Activated gamma-delta T cell (primary cell): ENCODE measurements around the gene EPS8L1.
"Not testable (repeated sequence)": the region's sequence is repeated elsewhere in the genome, so short reads cannot be mapped to it uniquely, and the experiment has no call there.

Experiments used
- DNase-seq: peaks from one replicate; lab custom pipeline; 2025; lab: John Stamatoyannopoulos, UW

Gene EPS8L1

DNA sequence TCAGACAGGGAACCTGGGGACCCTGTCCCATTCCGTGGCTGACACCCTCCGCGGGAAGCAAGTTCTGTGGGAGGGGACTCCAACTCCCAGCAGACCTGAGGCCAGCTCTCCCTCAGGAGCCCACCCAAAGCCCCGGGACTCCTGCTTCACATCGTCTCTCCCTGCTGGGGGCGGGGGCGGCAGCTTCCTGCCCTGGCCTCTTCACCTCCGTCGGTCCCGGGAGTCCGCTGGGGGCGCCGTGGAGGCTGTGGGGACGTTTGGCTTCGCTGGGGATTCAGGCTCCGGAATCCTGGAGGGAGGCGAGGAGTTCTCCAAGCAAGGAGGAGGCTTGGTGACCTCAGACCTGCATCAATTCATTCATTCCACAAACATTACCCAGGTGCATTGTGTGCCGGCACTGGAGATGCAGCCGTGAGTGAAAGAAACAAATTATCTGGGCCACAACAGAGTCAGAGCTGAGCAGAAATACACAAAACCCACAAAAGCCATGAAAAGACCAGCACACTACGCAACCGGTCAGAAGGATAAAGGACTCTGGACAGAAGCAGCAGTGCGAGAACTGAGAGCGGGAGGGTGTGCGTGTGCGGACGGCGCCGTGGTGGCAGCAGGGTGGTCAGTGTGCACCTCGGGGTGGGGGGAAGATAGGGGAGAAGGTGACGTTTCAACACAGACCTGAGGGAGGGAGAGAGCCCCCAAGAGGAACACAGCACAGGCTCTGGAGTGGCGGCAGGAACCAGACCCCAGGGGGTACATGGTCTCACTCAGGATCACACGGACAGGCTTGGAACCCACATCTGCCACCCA lies 19.0 kb downstream of the EPS8L1 start:
- no peak for DNase-seq

DNA sequence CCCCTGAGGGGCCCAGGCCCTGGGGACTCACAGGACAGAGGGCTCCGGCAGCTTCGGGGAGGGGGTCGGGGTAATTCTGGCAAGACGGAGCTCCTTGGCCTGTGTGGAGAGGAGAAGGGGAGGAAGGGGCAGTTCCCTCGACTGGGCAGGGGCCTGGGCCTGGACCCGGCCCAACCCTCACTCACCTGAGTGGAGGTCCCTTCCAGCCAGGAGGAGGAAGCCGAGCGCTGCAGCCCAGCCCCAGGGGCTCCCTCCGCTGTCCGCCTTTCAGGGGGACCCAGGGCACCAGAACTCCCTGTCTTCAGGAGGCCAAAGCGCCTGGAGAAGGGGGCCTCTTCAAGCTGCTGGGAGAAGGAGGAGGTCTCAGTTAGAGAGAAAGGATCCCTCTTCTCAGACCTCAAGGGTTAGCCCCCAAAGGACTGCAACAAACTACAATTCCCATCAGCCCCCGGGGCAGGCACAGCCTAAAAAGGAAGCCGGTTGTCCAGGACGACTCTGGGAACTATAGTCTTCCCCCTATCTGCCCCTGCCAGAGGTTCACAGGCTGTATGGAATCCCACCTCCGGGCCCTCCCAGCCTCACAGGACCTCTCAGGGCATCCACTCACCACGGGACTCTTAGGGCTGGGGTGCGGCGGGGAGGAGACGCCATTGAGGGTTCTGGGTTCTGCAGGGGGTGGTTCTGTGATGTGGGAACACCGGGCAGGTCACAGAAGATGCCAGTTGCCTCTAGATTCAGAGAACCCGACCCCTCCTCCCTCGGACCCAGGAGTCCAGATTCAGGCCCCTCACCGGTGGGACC lies 19.8 kb downstream of the EPS8L1 start:
- DNase-seq = no peak

DNA sequence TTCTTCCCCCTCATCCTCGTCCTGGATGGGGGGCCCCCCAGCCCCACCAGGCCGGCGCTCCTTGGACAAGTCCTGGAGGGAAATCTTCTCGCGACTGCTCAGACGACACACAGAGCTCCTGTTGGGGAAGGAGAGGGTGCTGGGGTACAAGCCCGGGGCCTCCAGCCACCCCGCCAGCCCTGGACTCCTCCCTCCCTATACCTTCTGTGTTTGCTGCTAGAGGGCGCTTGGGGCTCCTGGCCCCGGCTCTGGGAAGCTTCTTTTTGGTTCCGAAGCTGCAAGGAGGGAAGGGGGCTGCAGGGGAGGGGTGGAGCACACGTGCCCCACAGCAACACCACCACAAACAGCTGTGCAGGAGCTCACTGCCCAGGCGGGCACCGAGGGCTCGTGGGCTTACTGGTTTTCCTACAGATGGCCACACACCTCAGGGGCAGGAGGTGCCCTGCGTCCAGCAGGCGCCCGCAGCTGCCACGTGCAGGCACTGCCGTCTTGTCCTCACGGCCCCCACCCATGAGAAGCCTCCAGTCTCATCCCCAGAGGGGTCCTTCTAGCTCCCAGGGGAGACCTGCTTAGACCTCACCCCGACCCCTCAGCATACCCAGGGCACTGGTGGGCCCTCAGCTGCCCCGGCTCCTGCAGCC lies 20.5 kb downstream of the EPS8L1 start:
- no peak for DNase-seq

DNA sequence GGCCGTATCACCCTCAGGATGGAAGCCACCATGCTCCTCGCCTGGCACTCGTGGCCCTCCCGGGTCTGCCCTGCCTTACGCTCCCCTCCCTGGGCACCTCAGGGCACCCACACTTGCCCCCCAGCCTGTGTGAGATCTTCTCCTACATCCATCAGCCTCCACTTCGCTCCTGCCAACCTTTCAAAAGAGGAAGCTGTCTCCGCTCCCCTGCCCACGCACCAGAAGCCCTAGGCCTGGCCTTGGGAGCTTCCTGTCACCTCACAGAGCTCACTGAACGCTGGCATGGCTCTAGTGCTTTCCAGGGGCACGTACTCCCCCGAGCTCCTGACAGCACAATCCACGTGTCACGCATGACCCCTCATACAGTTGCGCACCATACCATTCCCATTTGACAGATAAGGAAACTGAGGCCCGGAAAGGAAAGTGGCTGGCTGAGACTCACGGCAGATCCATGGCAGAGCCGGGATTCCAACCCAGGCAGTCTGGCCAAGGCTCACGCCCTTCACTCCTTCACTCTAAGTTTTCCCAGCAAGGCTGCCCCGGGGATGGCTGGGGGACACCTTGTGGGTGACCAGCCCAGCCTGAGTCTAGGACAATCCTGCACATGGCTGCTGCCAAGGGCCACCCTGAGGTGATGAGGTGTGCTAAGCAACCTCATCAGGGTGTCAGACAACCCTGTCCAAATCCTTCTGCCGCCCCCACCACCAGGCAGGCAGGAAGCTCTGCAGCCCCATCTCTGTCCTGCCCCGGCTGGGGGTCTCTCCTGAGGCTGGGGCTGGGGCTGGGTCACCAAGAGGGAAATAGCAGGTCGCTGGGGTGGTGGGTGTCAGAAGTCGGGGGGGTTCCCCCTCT lies 22.4 kb downstream of the EPS8L1 start:
- DNase-seq = no peak

DNA sequence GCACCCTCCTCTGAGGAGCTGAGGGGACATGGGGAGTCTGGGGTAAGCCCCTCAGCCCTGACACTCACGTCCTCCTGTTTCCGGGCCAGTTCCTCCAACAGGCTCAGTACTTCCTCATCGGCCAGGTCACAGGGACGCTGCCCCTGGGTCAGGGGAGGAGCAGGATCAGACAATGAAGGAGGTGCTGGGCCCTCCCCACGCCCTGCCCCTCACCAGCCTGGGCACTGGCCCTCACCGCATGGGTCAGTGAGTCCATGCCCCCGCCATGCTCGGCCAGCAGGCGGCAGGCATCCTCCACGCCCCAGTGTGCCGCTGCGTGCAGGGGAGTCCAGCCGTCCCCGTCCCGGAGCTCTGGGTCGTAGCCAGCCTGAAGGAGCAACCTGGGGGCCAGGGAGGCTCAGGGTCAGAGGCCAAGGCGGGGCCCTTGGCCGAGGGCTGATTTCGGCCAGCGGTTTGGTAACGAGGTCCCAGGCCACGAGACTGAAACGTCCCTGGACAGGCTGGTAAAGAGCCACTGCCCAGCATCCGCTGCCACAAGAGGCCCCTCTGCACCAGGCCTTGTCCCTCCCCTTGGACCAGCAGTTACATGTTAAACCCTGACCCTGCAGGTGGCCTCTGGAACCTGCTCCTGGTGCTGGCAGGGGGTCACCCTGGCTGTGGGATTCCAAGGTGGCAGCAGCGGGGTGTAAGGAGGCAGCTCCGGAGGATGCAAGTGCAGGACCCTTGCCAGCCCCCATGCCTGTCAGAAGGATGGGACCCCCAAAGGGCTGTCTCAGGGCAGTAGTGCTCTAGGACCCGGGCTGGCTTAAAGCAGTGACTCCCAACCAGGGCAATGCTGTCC lies 23.3 kb downstream of the EPS8L1 start:
- no peak for DNase-seq

DNA sequence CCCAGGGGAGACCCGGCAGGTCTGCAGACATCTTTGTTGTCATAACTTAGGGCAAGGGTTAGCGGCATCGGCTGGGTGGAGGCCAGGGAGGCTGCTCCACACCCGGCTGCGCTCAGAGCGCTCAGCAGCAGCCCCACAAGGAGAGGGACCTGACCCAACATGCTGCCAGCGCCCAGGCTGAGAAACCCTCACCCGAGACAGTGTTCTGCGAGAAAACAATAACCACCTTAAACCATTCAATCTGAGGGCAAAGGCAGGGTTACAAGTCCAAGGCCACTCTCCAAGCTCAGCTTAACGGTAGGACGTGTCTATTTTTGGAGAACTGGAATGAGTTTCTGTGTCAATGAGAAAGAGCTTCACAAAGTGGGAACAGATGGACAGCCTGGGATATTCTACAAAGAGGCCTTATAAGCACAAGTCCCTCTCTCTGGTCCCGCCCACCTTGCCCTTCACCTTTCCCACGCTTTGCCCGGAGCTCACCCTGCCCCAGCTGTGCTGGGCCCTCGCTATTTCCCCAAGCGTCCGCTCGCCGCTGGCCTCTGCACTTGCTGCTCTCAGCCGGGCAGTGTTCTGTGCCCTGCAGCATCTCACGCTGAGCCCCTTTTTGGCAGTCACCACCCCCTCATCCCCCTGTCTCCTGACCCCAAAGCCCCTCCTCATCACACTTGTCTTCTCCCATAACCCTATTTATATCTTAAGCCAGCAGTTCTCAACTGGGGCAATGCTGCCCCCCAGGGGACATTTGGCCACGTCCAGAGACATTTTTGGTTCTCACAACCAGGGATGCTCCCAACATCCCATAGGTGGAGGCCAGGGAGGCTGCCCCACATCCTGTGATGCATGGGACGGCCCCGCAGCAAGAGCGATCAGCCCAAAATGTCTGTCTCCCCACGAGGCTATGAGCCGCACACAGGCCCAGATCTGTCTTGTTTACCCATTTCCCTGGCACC lies 24.2 kb downstream of the EPS8L1 start:
- DNase-seq = no peak

DNA sequence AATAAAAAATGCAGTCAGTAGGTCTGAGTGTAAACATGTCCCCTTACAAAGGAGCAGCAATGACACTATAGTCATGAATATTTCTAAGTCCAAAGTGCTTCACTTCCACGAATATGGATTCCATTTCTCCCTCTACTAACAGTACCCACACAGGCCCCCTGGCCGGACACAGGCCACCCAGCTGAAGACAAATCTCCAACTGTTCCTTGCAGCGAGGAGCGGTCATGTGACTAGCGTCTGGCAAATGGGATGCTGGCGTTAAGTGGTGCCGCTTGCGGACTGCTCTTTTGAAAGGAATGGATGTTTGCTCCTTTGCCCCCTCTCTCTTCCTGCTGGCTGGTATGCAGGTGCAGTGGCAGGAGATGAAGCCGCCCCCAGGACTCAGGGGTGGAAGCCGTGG lies 25.6 kb downstream of the EPS8L1 start:
- DNase-seq = no peak

DNA sequence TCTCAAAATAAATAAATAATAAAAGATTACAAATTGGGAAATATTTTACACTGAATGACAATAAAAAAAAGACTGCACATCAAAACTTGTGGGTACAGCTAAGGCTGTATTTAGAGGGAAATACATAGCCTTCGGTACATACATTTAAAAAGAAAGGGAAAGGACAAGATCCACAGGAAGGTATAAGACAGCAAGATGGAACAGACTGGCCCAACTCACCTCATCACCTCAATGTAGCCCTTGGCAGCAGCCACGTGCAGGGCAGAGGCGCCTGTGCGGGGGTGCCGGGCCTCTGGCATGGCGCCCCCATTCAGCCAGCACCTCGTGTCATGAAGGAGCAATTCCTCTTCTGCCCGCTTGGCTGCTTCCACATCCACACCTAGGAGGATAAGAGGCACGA lies 27.5 kb downstream of the EPS8L1 start:
- no peak for DNase-seq

DNA sequence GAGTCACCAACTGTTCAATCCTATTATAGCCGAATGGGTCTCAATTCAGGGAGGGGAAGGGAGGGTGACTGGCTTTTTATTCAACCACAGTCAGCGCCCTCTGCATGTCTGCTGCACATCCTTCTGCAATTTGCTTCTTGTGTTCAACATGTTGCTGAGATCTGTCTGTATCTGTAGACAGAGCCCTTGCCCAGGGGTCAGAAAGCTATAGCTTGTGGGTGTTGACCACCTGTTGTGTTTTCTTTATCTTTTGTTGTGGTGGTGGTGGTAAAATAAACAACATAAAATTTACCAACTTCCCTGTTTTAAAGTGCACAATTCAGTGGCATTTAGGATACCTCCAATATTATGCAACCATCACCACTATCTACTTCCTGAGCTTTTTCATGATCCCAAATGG lies 29.6 kb downstream of the EPS8L1 start:
- DNase-seq = no peak

DNA sequence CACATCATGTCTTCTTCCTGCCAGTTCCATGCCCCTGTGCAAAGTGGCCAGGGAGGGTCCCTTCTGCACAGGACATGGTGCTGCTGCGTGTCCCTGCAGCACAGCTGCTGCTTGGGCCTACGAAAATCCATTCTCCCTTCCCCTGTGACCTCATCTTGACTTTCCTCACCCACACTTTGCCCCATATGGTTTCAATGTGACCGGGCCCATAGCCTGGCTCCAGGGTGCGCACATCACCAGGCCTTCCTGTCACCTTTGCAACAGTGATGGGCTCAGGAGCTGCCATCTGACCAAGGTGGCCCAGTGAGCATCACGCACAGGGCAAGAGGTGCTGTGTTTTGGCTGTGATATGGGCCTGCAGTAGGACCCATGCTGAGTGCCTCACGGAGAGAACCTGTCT lies 30.9 kb downstream of the EPS8L1 start:
- DNase-seq = no peak

DNA sequence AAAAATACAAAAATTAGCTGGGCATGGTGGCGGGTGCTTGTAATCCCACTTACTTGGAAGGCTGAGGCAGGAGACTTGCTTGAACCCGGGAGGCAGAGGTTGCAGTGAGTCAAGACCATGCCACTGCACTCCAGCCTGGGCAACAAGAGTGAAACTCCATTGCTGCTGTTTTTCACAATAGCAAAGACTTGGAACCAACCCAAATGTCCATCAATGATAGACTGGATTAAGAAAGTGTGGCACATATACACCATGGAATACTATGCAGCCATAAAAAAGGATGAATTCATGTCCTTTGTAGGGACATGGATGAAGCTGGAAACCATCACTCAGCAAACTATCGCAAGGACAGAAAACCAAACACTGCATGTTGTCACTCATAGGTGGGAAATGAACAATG lies 31.6 kb downstream of the EPS8L1 start:
- DNase-seq = not testable (repeated sequence)

DNA sequence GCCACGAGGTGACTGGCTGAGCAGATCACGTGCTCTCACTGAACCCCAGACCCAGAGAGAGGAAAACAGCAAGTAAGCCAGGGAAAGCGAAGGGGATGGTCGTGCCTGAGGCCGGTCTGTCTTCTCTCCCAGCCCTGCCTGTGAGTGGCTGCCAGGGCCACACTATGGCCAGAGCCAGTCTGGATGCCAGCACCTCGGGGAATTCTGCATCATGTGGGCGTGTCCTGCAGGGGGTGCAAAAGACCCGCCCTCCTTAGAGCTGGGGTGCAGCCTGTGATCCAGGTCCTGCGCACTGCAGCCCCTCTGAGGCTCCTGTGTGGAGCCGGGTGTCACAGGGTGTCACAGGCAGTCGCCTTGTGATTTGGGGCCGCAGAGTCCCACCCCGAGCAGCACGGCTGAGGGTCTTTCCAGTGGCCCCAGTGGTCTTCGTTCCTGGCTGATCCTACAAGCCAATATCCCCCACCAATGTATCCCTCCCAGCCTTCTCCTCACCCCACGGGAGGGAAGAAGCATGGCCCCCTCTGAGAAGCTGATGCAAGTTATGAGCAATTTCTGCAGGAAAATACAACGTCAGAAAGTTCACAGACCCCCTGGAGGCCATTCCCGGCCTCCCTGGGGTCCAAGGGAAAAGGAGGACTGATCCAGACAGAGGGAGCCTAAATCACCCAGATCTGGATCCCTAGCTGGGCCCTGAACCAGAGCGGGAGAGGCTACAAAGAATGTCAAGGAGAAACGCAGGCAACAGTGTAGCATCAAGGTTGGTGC lies 34.0 kb downstream of the EPS8L1 start:
- no peak for DNase-seq

DNA sequence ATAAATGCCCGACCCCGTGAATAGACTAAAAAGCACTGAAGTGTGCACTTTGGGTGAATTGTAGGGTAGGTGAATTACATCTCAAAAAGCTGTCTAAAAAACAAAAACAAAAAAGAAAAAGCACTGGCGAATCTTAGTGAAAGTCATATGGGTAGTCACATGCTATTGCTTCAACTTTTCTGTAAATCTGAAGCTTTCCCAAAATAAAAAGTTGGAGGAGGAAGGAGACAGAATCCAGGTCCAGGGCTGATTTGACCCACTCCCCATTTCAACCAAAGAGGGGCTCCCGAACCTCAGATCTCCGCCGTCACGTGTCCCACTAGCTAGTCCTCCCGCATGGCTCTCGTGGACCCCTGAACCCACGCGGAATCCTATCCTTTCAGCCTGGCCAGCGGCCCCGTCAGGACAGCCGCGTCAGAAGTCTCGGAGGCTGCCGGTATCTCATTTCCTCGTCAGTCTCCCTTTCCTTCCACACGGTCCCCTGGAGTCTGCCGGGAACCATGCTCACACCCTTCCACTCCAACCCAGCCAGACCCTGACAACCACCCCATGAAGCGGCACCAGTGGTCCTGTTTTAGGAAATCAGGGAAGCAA lies 35.7 kb downstream of the EPS8L1 start:
- no peak for DNase-seq

DNA sequence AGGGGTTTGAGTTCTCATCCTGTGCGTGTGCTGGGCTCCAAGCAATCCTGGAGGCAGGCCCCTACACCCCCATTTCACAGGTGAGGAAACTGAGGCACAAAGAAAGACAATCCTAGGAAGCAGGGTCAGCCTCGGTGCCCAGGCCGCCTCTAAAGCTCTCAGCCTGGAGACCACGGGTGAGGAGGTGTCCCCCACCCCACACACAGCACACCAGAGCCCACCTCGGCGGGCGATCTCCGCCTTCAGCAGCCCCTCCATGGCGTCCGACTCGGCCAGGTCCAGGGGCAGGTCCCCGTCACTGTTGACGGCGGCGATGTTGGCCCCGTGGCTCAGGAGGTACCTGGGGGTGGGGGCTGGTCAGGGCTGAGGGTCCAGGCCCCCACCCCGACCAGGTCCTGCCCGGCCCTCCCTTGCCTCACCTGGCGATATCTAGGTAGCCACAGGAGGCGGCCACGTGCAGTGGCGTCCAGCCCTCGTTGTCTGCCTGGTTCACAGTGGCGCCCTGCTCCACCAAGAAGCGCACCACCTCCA lies 36.6 kb downstream of the EPS8L1 start:
- DNase-seq = no peak

DNA sequence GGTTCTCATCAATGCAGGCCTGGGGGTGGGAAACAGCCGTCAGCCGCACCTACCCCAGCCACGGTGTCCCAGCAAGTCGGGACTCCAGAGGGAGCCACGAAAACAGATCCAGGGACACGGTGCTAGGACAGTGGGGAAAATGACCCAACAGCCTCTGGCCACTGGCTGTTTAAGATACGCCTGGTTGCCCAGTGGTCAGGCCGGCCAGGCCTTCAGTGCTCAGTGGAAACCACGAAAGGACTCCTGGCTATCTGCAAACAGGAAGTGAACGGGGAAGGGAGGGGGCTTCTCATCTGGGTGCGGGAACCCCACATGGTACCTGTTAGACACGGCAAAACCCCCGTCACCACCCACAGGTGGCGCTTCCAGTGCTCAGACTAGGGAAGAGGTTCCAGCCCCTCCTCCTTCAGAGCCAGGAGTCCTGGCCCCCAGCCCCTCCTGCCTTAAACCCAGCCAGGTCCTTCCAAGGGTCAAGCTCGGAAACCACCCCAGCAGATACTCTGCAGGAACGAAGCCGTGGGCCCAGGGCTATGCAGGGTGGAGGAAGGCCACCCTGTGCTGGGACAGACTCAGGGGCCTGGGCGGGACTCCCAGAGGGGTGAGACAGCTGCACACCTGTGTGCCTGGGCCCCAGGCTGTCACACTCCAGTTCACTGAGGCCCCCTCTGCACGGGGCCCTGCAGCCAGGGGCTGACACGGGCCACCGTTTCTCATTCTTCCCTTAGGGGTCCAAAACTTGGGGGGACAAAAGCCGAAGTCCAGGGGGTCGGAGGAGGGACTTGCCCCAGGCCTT lies 37.3 kb downstream of the EPS8L1 start:
- DNase-seq = no peak

DNA sequence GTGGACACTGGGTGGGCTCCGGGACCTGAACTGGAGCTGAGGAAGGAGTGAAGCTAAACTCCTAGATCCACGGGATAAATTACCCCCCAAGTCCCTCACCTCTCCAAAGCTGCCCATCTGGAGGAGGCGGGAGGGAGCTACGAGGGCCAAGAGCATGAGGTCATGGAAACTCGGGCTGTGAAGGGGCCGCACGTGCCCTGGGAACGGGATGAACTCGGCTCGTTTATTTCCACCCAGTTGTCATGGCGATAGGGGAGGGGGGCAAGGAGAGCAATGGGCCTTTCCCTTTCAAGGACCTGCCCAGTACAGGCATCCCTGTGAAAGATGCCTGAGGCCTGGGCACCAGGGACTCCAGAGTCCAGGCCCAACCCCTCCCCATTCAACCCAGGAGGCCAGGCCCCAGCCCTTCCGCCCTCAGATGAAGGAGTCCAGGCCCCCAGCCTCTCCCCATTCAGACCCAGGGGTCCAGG lies 37.9 kb downstream of the EPS8L1 start:
- DNase-seq = no peak

DNA sequence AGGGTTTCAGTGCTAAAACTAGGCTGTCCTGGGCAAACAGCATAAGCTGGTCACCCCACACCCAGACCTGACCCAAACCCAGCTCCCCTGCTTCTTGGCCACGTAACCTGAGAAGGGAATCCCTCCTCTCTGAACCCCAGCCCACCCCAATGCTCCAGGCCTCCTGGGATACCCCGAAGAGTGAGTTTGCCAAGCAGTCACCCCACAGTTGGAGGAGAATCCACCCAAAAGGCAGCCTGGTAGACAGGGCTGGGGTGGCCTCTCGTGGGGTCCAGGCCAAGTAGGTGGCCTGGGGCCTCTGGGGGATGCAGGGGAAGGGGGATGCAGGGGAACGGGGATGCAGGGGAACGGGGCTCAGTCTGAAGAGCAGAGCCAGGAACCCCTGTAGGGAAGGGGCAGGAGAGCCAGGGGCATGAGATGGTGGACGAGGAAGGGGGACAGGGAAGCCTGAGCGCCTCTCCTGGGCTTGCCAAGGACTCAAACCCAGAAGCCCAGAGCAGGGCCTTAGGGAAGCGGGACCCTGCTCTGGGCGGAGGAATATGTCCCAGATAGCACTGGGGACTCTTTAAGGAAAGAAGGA lies 39.0 kb downstream of the EPS8L1 start:
- DNase-seq = no peak
